Measurements from ENCODE around the gene NMRK2.
"Not testable (repeated sequence)": the region's sequence is repeated elsewhere in the genome, so short reads cannot be mapped to it uniquely, and the experiment has no call there.

NMRK2 gene

GRCh38 chr19:3966051-3967017, 33.5 kb downstream of the NMRK2 start:
- no peak for DNase-seq

- DNase-seq: not testable (repeated sequence)
Measured at GRCh38 chr19:3967983-3968382, 35.1 kb downstream of the NMRK2 start.

- peak; percentile 67 for DNase-seq
Measured at GRCh38 chr19:3968556-3969434, 35.9 kb downstream of the NMRK2 start.

- DNase-seq: no peak
Measured at GRCh38 chr19:3969435-3970312, 36.8 kb downstream of the NMRK2 start.

- DNase-seq: no peak
Measured at GRCh38 chr19:3970313-3970807, 37.5 kb downstream of the NMRK2 start.

GRCh38 chr19:3970808-3971598, 38.1 kb downstream of the NMRK2 start, which contains the start of gene DAPK3:
DAPK3 (minus strand) TSS chr19:3971099; CDS start chr19:3969735, 1,364 bp downstream.
- DNase-seq: peak; percentile 96

- DNase-seq: no peak
Measured at GRCh38 chr19:3975144-3975543, 42.3 kb downstream of the NMRK2 start.

GRCh38 chr19:3975637-3976087, 42.8 kb downstream of the NMRK2 start:
- no peak for DNase-seq

- no peak for DNase-seq
Measured at GRCh38 chr19:3976495-3977241, 43.8 kb downstream of the NMRK2 start.

- no peak for DNase-seq
Measured at GRCh38 chr19:3977242-3978143, 44.6 kb downstream of the NMRK2 start.

- no peak for DNase-seq
Measured at GRCh38 chr19:3978145-3978544, 45.3 kb downstream of the NMRK2 start.

- DNase-seq: no peak
Measured at GRCh38 chr19:3979289-3979673, 46.4 kb downstream of the NMRK2 start.

GRCh38 chr19:3979674-3980352, 46.9 kb downstream of the NMRK2 start:
- DNase-seq: no peak

- DNase-seq: no peak
Measured at GRCh38 chr19:3980353-3981251, 47.7 kb downstream of the NMRK2 start.

GRCh38 chr19:3981373-3981735, 48.5 kb downstream of the NMRK2 start:
- no peak for DNase-seq

- DNase-seq: no peak
Measured at GRCh38 chr19:3981736-3982681, 49.1 kb downstream of the NMRK2 start.
